GM19397 (cell line): Measurements from ENCODE around the gene RAPH1.
"Not testable (repeated sequence)": the region's sequence is repeated elsewhere in the genome, so short reads cannot be mapped to it uniquely, and the experiment has no call there.

Experiments
- ATAC-seq: cut with Tn5 transposase; IDR thresholded peaks from one replicate; pipeline ENCODE4 v1.9.1; 2021; ENCODE audit warnings: mild to moderate bottlenecking, moderate library complexity; ENCODE audit not compliant: unreplicated experiment

Gene RAPH1

GRCh38 chr2:203438528-203438927 is 96.6 kb downstream of the RAPH1 start:
- ATAC-seq: no peak

GRCh38 chr2:203437511-203437910 is 97.6 kb downstream of the RAPH1 start:
- ATAC-seq: no peak

GRCh38 chr2:203436496-203436895 is 98.6 kb downstream of the RAPH1 start:
- no peak for ATAC-seq

GRCh38 chr2:203432811-203433210 is 102.3 kb downstream of the RAPH1 start:
- ATAC-seq: no peak

GRCh38 chr2:203431391-203432185 is 103.5 kb downstream of the RAPH1 start:
- no peak for ATAC-seq

- not testable (repeated sequence) for ATAC-seq
Observed at GRCh38 chr2:203429643-203430042, 105.5 kb downstream of the RAPH1 start.

- no peak for ATAC-seq
Observed at GRCh38 chr2:203427061-203427460, 108.0 kb downstream of the RAPH1 start.

- no peak for ATAC-seq
Observed at GRCh38 chr2:203418271-203418670, 116.8 kb downstream of the RAPH1 start.

GRCh38 chr2:203413796-203414195 is 121.3 kb downstream of the RAPH1 start:
- no peak for ATAC-seq

- ATAC-seq: no peak
Observed at GRCh38 chr2:203412546-203413331, 122.4 kb downstream of the RAPH1 start.

GRCh38 chr2:203407496-203407895 is 127.6 kb downstream of the RAPH1 start:
- no peak for ATAC-seq

- ATAC-seq: no peak
Observed at GRCh38 chr2:203404996-203405395, 130.1 kb downstream of the RAPH1 start.

- no peak for ATAC-seq
Observed at GRCh38 chr2:203400805-203401585, 134.1 kb downstream of the RAPH1 start.

- ATAC-seq: no peak
Observed at GRCh38 chr2:203399031-203399430, 136.1 kb downstream of the RAPH1 start.

GRCh38 chr2:203396667-203397066 is 138.4 kb downstream of the RAPH1 start:
- ATAC-seq: no peak

- no peak for ATAC-seq
Observed at GRCh38 chr2:203395858-203396257, 139.2 kb downstream of the RAPH1 start.

- no peak for ATAC-seq
Observed at GRCh38 chr2:203394519-203395227, 140.4 kb downstream of the RAPH1 start.

- ATAC-seq: not testable (repeated sequence)
Observed at GRCh38 chr2:203388153-203388552, 146.9 kb downstream of the RAPH1 start.

GRCh38 chr2:203383038-203383437 is 152.1 kb downstream of the RAPH1 start:
- no peak for ATAC-seq

- no peak for ATAC-seq
Observed at GRCh38 chr2:203379156-203379555, 155.9 kb downstream of the RAPH1 start.

- no peak for ATAC-seq
Observed at GRCh38 chr2:203376173-203376572, 158.9 kb downstream of the RAPH1 start.
